ENCODE results near the gene CCDC134.

CCDC134 gene

DNA sequence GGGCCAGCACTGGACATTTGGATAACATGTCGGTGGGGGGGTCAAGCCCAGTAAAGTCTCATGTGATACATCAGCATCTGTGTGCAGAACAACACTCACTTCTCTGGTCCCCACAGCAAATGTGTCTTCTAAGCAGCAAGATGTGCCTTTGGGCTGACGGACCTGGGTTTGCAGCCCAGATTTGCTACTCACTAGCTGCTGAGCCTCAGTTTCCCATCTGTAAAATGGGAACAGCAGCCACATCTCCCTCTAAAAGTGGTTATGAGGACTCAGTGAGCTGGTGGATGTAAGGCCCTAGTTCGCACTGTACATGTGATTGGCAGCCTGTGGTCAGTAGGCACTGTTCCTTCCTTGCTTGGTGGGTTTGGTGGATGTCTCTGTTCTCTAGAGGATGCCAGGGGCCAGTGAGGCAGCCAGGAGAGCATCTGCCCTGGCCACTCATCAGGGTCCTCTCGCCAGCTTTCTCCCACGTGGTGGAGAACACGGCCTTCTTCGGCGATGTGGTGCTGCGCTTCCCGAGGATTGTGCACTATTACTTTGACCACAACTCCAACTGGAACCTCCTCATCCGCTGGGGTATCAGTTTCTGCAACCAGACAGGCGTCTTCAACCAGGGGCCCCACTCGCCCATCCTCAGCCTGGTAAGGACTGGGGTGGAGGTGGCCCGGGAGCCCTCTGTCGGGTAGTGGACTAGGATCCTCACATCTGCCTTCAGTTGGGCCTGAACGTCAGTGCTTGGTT is 12.5 kb downstream of the CCDC134 start:
- Mint-ChIP-seq H3K4me3 (no peak overlapping the region), H3K4me1 (no peaks in the 10 kb centered on the region), H3K27me3 (no peaks in the 10 kb centered on the region), H3K9me3 (no peaks in the 10 kb centered on the region), H3K27ac (no peak overlapping the region), H3K36me3 (peaks cover 6% of the 10 kb centered on the region)

DNA sequence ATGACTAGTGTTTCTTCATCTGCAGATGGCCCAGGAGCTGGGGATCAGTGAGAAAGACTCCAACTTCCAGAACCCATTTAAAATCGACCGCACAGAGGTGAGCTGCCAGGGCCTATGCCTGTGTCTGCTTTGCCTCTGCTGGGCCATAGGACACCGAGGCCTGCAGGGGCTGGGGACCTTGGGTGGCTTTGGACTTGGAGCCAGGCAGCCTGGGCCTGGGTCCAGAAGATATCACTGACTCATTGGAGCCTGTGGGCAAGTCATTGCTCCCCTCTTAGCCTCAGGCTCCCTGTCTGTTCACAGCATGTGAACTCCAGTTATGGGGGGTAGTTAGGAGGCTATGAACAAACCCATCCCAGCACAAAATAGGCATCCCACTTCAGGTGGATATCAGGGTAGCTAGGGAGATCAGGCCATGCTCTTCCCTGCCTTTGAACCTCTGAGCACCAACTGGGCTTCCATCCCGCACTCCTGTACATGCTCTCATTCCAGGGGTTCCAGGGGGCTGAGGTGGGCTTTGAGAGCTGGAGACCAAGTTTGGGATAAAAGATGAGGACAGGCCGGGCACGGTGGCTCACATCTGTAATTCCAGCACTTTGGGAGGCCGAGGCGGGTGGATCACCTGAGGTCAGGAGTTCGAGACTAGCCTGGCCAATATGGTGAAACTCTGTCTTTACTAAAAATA is 13.4 kb downstream of the CCDC134 start:
- Mint-ChIP-seq H3K36me3 (peaks cover 6% of the 10 kb centered on the region), H3K4me3 (no peak overlapping the region), H3K9me3 (no peaks in the 10 kb centered on the region), H3K4me1 (no peaks in the 10 kb centered on the region), H3K27me3 (no peaks in the 10 kb centered on the region), H3K27ac (no peak overlapping the region)

DNA sequence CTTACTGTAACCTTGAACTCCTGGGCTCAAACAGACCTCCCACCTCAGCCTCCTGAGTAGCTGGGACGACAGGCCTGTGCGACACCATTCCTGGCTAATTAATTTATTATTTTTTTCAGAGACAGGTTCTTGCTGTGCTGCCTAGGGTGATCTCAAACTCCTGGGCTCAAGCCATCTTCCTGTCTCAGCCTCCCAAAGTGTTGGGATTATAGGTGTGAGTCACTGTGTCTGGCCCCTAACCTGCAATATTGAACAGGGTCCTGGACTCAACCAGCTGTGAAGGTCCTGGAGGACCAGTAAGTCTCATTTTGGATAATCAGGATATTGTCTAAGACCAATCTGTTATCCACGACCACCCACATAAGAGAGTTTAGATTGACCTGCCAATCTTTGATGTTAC is 15.2 kb downstream of the CCDC134 start:
- Mint-ChIP-seq H3K4me3 (no peak overlapping the region), H3K36me3 (peaks cover 8% of the 10 kb centered on the region), H3K27ac (no peak overlapping the region), H3K4me1 (peaks cover 4% of the 10 kb centered on the region), H3K9me3 (no peaks in the 10 kb centered on the region), H3K27me3 (no peaks in the 10 kb centered on the region)

DNA sequence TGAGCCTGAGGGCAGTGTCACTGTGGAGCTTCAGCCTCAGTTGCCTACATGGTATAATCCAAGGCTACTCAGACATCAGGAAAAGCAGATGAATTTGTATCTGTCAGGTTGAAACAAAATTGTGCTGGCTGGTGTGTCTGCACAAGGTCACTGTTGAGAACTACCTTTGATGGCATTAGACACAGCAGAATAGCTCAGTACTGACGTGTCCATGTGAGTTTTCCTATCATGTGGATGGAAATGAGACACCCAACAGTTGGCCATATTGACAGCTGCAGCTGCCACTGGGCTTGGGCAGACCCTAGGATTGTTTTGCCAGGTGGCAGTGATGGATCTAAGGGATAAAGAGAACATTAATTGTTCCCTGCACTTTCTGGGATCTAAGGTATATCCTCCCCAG is 15.8 kb downstream of the CCDC134 start:
- peaks cover 8% of the 10 kb centered on the region for H3K36me3 Mint-ChIP-seq
- H3K27ac Mint-ChIP-seq = no peak overlapping the region
- peaks cover 7% of the 10 kb centered on the region for H3K4me1 Mint-ChIP-seq
- H3K4me3 Mint-ChIP-seq = no peak overlapping the region
- no peaks in the 10 kb centered on the region for H3K27me3 Mint-ChIP-seq
- no peaks in the 10 kb centered on the region for H3K9me3 Mint-ChIP-seq

DNA sequence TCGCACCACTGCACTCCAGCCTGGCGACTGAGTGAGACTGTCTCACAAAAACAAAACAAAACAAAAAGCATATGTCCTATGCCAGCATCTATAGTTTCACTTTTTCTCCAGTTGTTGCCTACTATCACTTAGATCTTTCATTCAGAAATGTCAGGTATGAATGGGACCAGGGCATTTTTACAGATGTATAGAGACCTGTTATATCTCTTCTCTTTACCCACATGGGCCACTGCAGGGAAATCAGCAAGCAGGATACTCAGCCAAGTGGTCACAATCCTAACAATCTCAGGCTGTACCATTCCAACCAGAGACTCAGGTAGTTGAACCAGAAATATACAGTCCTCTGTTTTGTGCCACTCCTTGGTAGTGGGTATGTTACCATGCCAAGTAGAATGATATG is 16.4 kb downstream of the CCDC134 start:
- Mint-ChIP-seq H3K36me3 (peaks cover 8% of the 10 kb centered on the region), H3K9me3 (no peaks in the 10 kb centered on the region), H3K4me3 (no peak overlapping the region), H3K27ac (no peak overlapping the region), H3K4me1 (peaks cover 12% of the 10 kb centered on the region), H3K27me3 (no peaks in the 10 kb centered on the region)

DNA sequence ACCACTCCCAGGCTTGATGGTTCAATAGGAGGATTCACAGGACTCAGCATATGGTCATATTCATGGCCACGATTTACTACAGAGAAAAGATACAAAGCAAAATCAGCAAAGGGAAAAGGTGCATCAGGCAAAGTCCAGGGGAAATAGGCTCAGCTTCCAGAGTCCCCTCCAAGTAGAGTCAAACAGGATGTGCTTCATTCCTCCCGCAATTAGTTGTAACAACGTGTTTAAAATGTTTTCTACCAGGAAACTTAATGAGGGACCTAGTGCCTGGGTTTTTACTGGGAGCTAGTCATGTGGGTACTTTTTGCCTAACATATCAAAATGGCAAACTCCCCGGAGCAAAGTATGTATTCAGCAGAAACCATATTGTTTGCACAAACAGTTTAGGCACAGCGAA is 17.5 kb downstream of the CCDC134 start:
- H3K9me3 Mint-ChIP-seq = no peaks in the 10 kb centered on the region
- no peak overlapping the region for H3K27ac Mint-ChIP-seq
- no peak overlapping the region for H3K4me3 Mint-ChIP-seq
- H3K4me1 Mint-ChIP-seq = peaks cover 24% of the 10 kb centered on the region
- H3K27me3 Mint-ChIP-seq = no peaks in the 10 kb centered on the region
- H3K36me3 Mint-ChIP-seq = peaks cover 8% of the 10 kb centered on the region

DNA sequence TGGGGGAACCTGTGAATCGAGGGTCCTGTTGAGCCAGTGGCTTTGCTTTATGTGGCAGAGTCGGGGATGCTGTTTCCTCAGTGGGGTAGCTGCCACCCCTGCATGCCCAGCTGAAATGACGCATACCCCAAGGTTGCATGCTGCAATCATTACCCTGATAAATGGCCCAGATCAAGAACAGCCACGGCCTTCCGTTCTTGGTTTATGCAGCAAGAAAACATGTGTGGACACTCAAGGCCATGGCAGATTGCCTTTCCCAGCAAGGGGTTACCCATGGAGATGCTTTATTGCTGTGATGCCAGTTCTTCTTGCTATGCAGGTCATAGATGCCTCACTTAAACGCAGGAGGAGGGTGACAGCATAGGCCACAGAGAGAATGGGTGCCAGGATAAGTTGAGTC is 18.1 kb downstream of the CCDC134 start:
- no peaks in the 10 kb centered on the region for H3K27me3 Mint-ChIP-seq
- peaks cover 8% of the 10 kb centered on the region for H3K36me3 Mint-ChIP-seq
- peaks cover 28% of the 10 kb centered on the region for H3K4me1 Mint-ChIP-seq
- no peak overlapping the region for H3K27ac Mint-ChIP-seq
- H3K9me3 Mint-ChIP-seq = no peaks in the 10 kb centered on the region
- no peak overlapping the region for H3K4me3 Mint-ChIP-seq

DNA sequence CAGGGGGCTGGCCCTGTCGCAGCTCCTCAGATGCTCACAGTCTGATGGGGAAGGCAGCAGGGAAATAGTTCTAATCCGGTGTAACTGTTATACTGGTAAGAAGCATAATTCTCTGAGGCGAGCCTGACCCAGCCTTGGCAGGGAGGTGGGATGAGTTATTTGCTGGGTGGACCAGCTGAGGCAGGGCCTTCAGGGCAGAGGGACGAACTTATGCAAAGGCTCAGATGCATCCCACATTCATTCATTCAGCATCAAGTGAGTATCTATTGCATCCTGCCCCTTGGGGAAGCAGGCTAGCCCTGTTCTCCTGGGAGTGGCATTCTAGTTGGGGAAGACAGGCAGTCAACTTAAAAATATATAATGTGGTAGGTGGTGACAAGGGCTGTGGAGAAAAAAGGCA is 18.8 kb downstream of the CCDC134 start:
- Mint-ChIP-seq H3K4me1 (peaks cover 34% of the 10 kb centered on the region), H3K27ac (no peak overlapping the region), H3K36me3 (peaks cover 8% of the 10 kb centered on the region), H3K9me3 (no peaks in the 10 kb centered on the region), H3K27me3 (no peaks in the 10 kb centered on the region), H3K4me3 (no peak overlapping the region)

DNA sequence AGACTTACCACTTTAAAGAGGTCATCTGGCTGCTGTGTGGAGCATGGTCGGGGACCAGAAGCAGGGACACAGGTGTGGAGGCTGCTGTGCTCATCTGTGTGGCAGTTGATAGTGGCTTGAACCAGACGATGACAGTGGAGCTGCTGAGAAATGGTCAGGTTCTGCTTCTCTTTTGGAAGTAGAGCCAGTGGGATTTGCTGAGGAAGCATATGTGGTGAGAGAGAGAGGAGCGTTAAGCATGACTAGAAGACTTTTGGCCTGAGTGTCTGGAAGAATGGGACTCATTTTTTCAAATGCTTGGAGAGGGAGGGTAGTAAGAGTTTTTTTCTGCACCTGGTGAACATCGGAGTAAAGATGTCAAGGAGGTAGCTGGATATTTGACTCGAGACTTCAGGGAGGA is 20.0 kb downstream of the CCDC134 start:
- Mint-ChIP-seq H3K4me3 (no peak overlapping the region), H3K4me1 (peaks cover 35% of the 10 kb centered on the region), H3K27ac (no peak overlapping the region), H3K36me3 (peaks cover 5% of the 10 kb centered on the region), H3K27me3 (no peaks in the 10 kb centered on the region), H3K9me3 (no peaks in the 10 kb centered on the region)

DNA sequence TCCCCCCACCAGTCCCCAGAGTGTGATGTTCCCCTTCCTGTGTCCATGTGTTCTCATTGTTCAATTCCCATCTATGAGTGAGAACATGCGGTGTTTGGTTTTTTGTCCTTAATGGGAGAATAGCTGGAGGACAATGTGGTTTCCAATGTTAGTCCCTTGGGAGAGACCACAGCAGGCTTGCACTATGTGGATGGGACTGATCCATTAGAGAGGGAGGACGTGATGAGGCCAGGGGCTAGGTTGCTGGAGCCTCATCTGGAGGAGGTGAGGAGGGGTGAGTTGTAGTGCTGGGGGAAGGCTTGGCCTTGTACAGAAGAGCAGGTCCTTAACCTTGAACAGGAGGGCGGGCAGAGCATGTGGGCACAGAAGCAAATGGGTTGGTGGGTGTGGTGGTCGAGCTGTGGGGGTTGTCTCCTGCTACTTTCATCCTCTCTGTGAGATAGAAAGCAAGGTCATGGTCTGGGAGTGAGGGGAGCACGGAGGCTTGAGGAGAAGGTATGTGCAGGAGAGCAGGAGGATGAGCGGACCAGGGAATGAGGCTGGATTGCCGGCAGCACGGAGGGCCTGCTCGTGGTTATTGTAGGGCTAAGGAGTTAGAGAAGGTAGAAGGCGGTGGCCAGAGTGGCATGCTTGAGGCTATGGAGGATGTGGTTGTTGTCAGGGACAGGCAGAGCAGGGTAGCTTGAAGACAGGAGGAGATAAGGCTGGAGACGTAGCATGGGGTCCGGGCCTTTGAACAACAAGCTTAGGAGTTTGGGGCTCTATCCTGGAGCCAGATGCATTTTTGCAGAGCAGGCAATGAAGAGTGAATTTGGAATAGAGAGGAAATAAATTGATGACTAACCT is 21.2 kb downstream of the CCDC134 start:
- Mint-ChIP-seq H3K36me3 (peaks cover 2% of the 10 kb centered on the region), H3K9me3 (no peaks in the 10 kb centered on the region), H3K4me3 (no peak overlapping the region), H3K27me3 (no peaks in the 10 kb centered on the region), H3K4me1 (peaks cover 37% of the 10 kb centered on the region), H3K27ac (peak overlapping the region; percentile 92)

DNA sequence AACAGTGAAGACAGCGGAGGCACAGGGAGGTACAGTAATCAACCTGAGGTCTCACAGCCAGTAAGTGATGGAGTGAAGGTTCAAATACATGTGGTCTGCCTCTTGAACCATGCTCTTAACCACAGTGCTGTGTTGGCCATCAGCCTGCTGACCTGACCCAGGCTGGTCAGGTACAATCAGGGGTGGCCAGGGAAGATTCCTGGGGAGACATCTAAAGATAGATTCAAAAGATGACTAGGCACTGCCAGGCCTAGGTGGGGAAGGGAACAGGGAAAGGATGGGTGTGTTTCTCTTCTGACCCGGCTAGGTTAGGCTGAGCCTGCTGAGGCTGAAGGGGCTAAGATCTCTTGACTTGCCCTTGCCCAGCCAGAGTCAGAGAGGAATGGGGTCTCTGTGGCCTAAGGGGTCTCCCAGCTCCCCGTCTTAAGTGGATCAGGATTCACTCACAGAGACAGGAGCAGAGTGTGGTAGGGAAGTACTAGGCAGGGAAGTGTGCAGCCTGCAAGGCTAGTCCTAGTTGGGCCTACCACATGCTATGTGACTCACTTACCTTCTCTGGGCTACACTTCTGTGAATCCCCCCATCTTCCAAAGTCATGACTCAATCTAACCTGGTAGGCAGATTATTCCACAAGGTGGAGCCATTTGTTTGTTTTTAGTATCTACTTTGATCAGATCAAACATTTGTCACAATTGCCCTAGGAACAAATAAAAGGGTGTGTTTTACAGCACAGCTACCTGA is 22.0 kb downstream of the CCDC134 start:
- no peaks in the 10 kb centered on the region for H3K9me3 Mint-ChIP-seq
- peaks cover 2% of the 10 kb centered on the region for H3K36me3 Mint-ChIP-seq
- H3K27me3 Mint-ChIP-seq = no peaks in the 10 kb centered on the region
- peaks cover 37% of the 10 kb centered on the region for H3K4me1 Mint-ChIP-seq
- peak overlapping the region; percentile 92 for H3K27ac Mint-ChIP-seq
- H3K4me3 Mint-ChIP-seq = no peak overlapping the region

DNA sequence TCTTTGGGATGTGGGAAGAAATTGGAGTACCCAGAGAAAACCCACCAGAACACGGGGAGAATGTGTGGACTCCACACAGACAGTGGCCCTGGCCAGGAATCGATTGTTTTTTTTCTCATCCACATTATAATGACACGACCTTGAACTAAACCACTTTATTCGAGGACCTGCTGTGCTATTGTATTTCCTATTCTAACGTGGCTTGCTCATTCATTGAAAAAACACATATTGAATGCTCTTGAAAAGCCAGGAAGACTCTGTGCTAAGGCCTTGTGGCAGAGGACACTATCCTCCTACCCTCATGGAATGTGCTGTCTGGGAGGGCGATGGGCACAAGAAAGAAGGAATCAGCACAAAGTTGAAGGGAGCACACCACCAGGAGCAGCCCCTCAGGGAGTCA is 23.3 kb downstream of the CCDC134 start:
- Mint-ChIP-seq H3K4me3 (no peak overlapping the region), H3K36me3 (peaks cover 2% of the 10 kb centered on the region)

DNA sequence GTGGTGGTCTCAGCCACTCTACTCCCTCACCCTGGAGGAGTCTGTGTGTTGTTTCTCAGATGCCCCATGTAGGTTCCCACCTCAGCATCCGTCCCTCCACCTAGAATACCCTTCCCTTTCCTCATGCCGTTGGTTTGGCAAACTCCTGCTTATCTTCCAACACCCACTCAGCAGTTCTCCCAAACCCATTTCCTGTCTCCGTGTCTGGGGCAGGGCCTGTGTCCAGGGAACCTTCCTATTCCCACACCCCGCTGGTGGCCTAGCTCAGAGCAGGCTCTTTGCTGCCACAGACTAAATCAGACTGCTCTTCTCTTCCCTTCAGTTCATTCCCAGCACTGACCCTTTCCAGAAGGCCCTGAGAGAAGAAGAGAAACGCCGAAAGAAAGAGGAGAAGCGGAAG is 24.9 kb downstream of the CCDC134 start:
- Mint-ChIP-seq H3K4me3 (no peak overlapping the region), H3K36me3 (no peaks in the 10 kb centered on the region), H3K4me1 (peaks cover 42% of the 10 kb centered on the region), H3K9me3 (no peaks in the 10 kb centered on the region), H3K27me3 (no peaks in the 10 kb centered on the region), H3K27ac (peak overlapping the region; percentile 76)

More for the DNA sequence above, 23.3 kb downstream of the CCDC134 start:
- Mint-ChIP-seq H3K4me1 (peaks cover 37% of the 10 kb centered on the region), H3K9me3 (no peaks in the 10 kb centered on the region), H3K27me3 (no peaks in the 10 kb centered on the region), H3K27ac (peak overlapping the region; percentile 36)

DNA sequence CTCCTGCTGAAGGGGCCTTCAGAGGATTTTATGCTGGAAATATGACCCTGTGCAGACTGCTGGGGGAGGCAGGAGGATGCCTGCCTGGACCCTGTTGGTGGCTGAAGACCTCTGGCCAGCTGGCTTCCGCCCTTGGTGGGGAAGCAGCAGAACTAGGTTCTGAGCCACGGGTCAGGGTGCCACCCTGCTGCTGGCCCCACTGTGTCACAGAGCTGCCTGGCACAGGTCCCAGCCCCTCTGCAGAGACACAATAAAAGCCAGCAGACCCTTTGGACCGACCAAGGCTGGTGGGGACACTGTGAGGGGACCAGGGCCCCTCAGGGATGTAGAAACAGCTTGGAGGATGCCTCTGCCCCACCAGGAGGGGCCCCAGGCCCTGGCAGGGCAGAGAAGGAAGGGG is 25.5 kb downstream of the CCDC134 start:
- H3K9me3 Mint-ChIP-seq = no peaks in the 10 kb centered on the region
- H3K36me3 Mint-ChIP-seq = no peaks in the 10 kb centered on the region
- H3K4me3 Mint-ChIP-seq = no peak overlapping the region
- no peaks in the 10 kb centered on the region for H3K27me3 Mint-ChIP-seq
- H3K27ac Mint-ChIP-seq = peak overlapping the region; percentile 25
- peaks cover 36% of the 10 kb centered on the region for H3K4me1 Mint-ChIP-seq

All from activated naive CD4-positive, alpha-beta T cell treated with anti-CD3 and anti-CD28 coated beads, Interleukin-2, amount 50 U/mL, for 24 hours (primary cell).